HepG2 (cell line): ENCODE data around the gene HUNK. TPM values are rescaled to one million over a fixed set of nuclear protein-coding genes. Genes with fewer than 3 reads are reported as not detected.

ENCODE experiments used
- AFF4 ChIP-seq: sonication (generic); formaldehyde crosslinking; IDR thresholded peaks from 2 replicates; pipeline ENCODE4 v1.4.0; 2020; ENCODE audit warnings: missing genetic modification reagents
- HNF1A ChIP-seq, 2 experiments: sonication (generic) in 1 of 2; formaldehyde crosslinking in 1 of 2; IDR thresholded peaks; 2 replicates each; pipeline versions ENCODE4 v1.4.0 to v1.6.1; 2016 to 2020; ENCODE audit warnings: borderline replicate concordance in 1 of 2, low read depth in 1 of 2, mild to moderate bottlenecking in 1 of 2, missing genetic modification reagents in 1 of 2
- HOXD1 ChIP-seq: sonication (generic); formaldehyde crosslinking; IDR thresholded peaks from 2 replicates; pipeline ENCODE4 v1.5.0; 2020; ENCODE audit warnings: missing genetic modification reagents
- LCORL ChIP-seq, 2 experiments: fragments of 450-650 bp in 1 of 2; sonication (generic) in 1 of 2; formaldehyde crosslinking in 1 of 2; IDR thresholded peaks; 2 replicates each; pipeline versions ENCODE4 v1.5.0 to v1.6.1; 2017 to 2020; ENCODE audit warnings: antibody characterized with exemption in 1 of 2, missing genetic modification reagents in 1 of 2
- PHF21A ChIP-seq: sonication (generic); formaldehyde crosslinking; IDR thresholded peaks from 2 replicates; pipeline ENCODE4 v1.5.0; 2020; ENCODE audit warnings: mild to moderate bottlenecking, missing genetic modification reagents
- PLRG1 ChIP-seq: fragments of 450-650 bp; conservative IDR thresholded peaks from 2 replicates; pipeline ENCODE4 v1.6.1; 2016
- PREB ChIP-seq: sonication (generic); formaldehyde crosslinking; IDR thresholded peaks from 2 replicates; pipeline ENCODE4 v1.4.0; 2020; ENCODE audit warnings: missing genetic modification reagents
- RFX3 ChIP-seq: IDR thresholded peaks from 2 replicates; pipeline ENCODE4 v1.6.1; 2016; ENCODE audit warnings: missing biosample characterization, missing genetic modification reagents
- RXRA ChIP-seq: sonication (generic); formaldehyde crosslinking; IDR thresholded peaks from 2 replicates; pipeline ENCODE4 v1.5.1; 2020; ENCODE audit warnings: missing genetic modification reagents
- ZBTB7B ChIP-seq: sonication (generic); formaldehyde crosslinking; IDR thresholded peaks from 2 replicates; pipeline ENCODE4 v1.4.0; 2020; ENCODE audit warnings: missing genetic modification reagents
- ZFP1 ChIP-seq: IDR thresholded peaks from 2 replicates; pipeline ENCODE4 v1.6.1; 2016
- ZMAT3 ChIP-seq: sonication (generic); formaldehyde crosslinking; conservative IDR thresholded peaks from 2 replicates; pipeline ENCODE4 v1.7.0; 2021; ENCODE audit warnings: missing genetic modification reagents
- ZNF10 ChIP-seq: sonication (generic); formaldehyde crosslinking; IDR thresholded peaks from 2 replicates; pipeline ENCODE4 v1.4.0; 2020; ENCODE audit warnings: mild to moderate bottlenecking, low read depth, missing genetic modification reagents, borderline replicate concordance
- ZNF350 ChIP-seq: sonication (generic); formaldehyde crosslinking; IDR thresholded peaks from 2 replicates; pipeline ENCODE4 v1.4.0; 2020; ENCODE audit warnings: mild to moderate bottlenecking, low read depth, missing genetic modification reagents, borderline replicate concordance
- ZNF646 ChIP-seq: sonication (generic); formaldehyde crosslinking; IDR thresholded peaks from 2 replicates; pipeline ENCODE4 v1.9.0; 2021; ENCODE audit warnings: mild to moderate bottlenecking, missing genetic modification reagents
- polyA plus RNA-seq, 8 experiments: library from polyadenylated mRNA; depleted of rRNA in 3 of 8; stranded (reverse) in 7 of 8; unstranded in 1 of 8; fragments of >200 nt; fragmentation: Illumina TruSeq in 4 of 8; extraction: Trizol in 4 of 8; gene quantifications; 2 replicates each; pipeline versions ENCODE4 v1.2.1 to v1.2.3, GENCODE V29; 2011 to 2016; ENCODE audit warnings: low read depth in 4 of 8, missing spikeins in 1 of 8, mixed read lengths in 1 of 8; ENCODE audit not compliant: insufficient read depth in 1 of 8
- total RNA-seq, 5 experiments: library from RNA; depleted of rRNA; stranded (reverse); fragments of >200 nt; fragmentation: Illumina TruSeq; extraction: Trizol; gene quantifications; 2 replicates each; pipeline ENCODE4 v1.2.3, GENCODE V29; 2016; ENCODE audit warnings: low read depth in 1 of 5

Gene HUNK
- total and polyA plus RNA-seq, 2 of the 13 experiments (the other 11 are each of a cell fraction or from before 2014, with no cell fraction given): 1.8 to 1.9 TPM

- TF ChIP-seq ZNF646 (CRISPR knock-in tag) (peak; percentile 74), HOXD1 (CRISPR knock-in tag) (no peak), LCORL (IDR thresholded peaks at IDR 0.05) (no peak), LCORL (CRISPR knock-in tag; IDR thresholded peaks at IDR 0.05) (no peak), RFX3 (CRISPR knock-in tag) (peak; percentile 80), ZNF10 (no peak), ZBTB7B (no peak), HNF1A (IDR thresholded peaks at IDR 0.05; ENCODE audit: low read depth) (no peak), HNF1A (CRISPR knock-in tag; IDR thresholded peaks at IDR 0.05; ENCODE audit: borderline replicate concordance) (no peak), ZNF350 (CRISPR knock-in tag) (no peak), PHF21A (peak; percentile 40; the same call in 1 of the 2 replicates), AFF4 (no peak), PREB (CRISPR knock-in tag) (no peak), RXRA (CRISPR knock-in tag) (no peak), ZFP1 (no peak), ZMAT3 (CRISPR knock-in tag) (no peak), PLRG1 (no peak)
Observed at GRCh38 chr21:32001390-32001789, 128.6 kb downstream of the HUNK start (continued).
